NCI-H2081 treated with DMSO at 0.1 percent for 48 hours (cell line): ENCODE data around the gene CDK8.

Source experiments
- DNase-seq: peaks from one replicate; lab custom pipeline; 2025; lab: John Stamatoyannopoulos, UW

Gene CDK8

DNA sequence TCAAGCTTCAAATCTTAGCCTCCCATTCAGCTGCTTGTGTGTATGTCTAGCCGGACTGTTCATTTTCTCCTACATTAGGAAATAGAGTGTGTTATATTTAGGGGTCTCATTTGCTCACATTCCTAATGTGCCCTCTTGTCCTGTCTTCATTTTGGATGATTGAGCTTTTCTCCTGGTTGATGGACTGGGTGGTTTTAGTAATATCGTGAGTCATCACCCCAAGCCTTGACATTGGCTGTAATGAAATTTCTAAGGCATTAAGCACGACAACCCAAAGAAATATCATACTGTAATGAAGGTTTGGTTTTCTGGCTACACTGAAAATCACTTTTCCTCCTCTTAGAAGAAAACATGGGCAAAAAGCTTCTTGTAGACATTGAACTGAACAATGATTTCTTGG, 192.8 kb downstream of the CDK8 start:
- DNase-seq, result no peak

DNA sequence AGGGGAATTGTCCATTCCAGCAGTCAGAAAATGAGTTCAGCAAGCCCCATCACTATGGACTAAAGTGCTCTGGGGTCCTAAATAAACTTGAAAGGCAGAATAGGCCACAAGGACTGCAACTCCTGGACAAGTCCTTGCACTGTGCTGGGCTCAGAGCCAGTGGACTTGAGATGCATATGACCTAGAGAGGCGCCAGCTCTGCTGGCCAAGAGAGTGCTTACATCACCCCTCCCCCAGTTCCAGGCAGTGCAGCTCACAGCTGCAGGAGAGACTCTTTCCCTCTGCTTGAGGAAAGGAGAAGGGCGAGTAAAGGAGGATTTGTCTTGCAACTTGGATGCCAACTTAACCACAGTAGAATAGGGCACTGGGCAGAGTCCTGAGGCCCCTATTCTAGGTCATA, 194.1 kb downstream of the CDK8 start:
- DNase-seq, result no peak

DNA sequence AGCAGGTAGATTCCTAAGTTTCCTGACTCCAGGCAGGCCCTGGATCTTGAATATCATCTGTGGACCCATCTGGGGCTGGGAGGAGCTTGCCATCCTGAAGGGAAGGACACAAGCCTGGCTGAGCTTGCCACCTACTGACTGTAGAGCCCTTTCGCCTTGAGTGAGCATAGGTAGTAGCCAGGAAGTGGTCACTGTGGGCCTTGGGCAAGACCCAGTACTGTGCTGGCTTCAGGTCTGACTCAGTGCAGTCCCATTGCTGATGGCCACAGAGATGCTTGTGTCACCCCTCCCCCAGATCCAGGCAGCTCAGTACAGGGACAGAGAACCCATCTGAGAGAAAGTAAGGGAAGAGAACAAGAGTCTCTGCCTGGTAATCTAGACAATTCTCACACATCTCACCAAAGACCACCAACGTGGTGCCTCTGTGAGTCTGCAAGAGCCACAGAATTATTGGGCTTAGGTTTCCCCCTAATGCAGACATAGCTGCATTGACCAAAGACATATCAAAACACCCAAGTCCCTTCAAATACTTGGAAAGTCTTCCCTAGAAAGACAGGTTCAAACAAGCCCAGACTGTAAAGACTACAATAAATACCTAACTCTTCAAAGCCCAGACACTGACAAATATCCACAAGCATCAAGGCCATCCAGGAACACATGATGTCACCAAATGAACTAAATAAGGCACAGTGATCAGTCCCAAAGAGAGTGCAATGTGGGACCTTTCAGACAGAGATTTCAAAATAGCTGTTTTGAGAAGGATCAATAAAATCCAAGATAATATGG, 195.3 kb downstream of the CDK8 start:
- no peak for DNase-seq
